Measurements from ENCODE around the gene RRAGD. TPM values are rescaled to one million over a fixed set of nuclear protein-coding genes. Genes with fewer than 3 reads are reported as not detected.
A peak's percentile ranks its signal among the peaks of the same experiment; 100 is the strongest.

Gene RRAGD
- total and polyA plus RNA-seq, 2 of the 13 experiments (the other 11 are each of a cell fraction or from before 2014, with no cell fraction given) = 0.35 to 0.53 TPM

- peak; percentile 59; the same call in 1 of the 2 replicates for TF ChIP-seq SPEN (CRISPR knock-in tag; IDR thresholded peaks at IDR 0.05; ENCODE audit: low read depth)
- TF ChIP-seq FOXA3 (CRISPR knock-in tag; IDR thresholded peaks at IDR 0.05) = no peak
- peak; percentile 52; the same call in 1 of the 2 replicates for TF ChIP-seq NR0B2 (CRISPR knock-in tag; IDR thresholded peaks at IDR 0.05)
- no peak; the same call in 1 of the 2 replicates for TF ChIP-seq ZBTB25 (CRISPR knock-in tag; IDR thresholded peaks at IDR 0.05)
- TF ChIP-seq TBL1XR1 (IDR thresholded peaks at IDR 0.05; ENCODE audit: borderline replicate concordance, low read length, partially characterized antibody) = no peak
- no peak for TF ChIP-seq U2AF2 (IDR thresholded peaks at IDR 0.05; ENCODE audit: low read depth, low read length)
- TF ChIP-seq LBX2 (CRISPR knock-in tag; IDR thresholded peaks at IDR 0.05; ENCODE audit: borderline replicate concordance) = no peak
- TF ChIP-seq CENPBD1 (CRISPR knock-in tag; IDR thresholded peaks at IDR 0.05; ENCODE audit: borderline replicate concordance, low read depth) = no peak; the same call in 1 of the 2 replicates
- no peak for TF ChIP-seq CEBPZ (IDR thresholded peaks at IDR 0.05; ENCODE audit: low read length)
- TF ChIP-seq RNF2 (conservative IDR thresholded peaks at IDR 0.05; ENCODE audit: low read depth) = peak; percentile 72; the same call in 1 of the 2 replicates
- no peak for TF ChIP-seq ELF1 (CRISPR knock-in tag; IDR thresholded peaks at IDR 0.05)
- TF ChIP-seq ZNF891 (CRISPR knock-in tag; IDR thresholded peaks at IDR 0.05) = peak; percentile 85; the same call in 1 of the 2 replicates
- no peak; the same call in 1 of the 2 replicates for TF ChIP-seq ZNF367 (CRISPR knock-in tag; IDR thresholded peaks at IDR 0.05; ENCODE audit: borderline replicate concordance)
- peak; percentile 92 for TF ChIP-seq KDM5B (CRISPR knock-in tag; IDR thresholded peaks at IDR 0.05; ENCODE audit: borderline replicate concordance)
- no peak for TF ChIP-seq MZF1 (CRISPR knock-in tag; IDR thresholded peaks at IDR 0.05; ENCODE audit: borderline replicate concordance)
- peak; percentile 73 for TF ChIP-seq MXD1 (CRISPR knock-in tag; IDR thresholded peaks at IDR 0.05)
- TF ChIP-seq RORA (CRISPR knock-in tag; IDR thresholded peaks at IDR 0.05) = no peak
- TF ChIP-seq SMAD1 (CRISPR knock-in tag; IDR thresholded peaks at IDR 0.05; ENCODE audit: borderline replicate concordance, low read depth) = no peak
- TF ChIP-seq SRY (CRISPR knock-in tag; IDR thresholded peaks at IDR 0.05) = peak; percentile 95
- no peak for TF ChIP-seq ADNP (CRISPR knock-in tag; IDR thresholded peaks at IDR 0.05)
These were observed 59.6 kb downstream of the RRAGD start, which contains the start of gene UBE2J1 (continued) for GRCh38 chr6:89352278-89353117.

All from HepG2 (cell line).